ENCODE measurements around the gene IGF2R. TPM values are rescaled to one million over a fixed set of nuclear protein-coding genes. Genes with fewer than 3 reads are reported as not detected.

Gene IGF2R
- total and polyA plus RNA-seq, 8 donors = 11.0 to 54.0 (median 34.7) TPM

DNA sequence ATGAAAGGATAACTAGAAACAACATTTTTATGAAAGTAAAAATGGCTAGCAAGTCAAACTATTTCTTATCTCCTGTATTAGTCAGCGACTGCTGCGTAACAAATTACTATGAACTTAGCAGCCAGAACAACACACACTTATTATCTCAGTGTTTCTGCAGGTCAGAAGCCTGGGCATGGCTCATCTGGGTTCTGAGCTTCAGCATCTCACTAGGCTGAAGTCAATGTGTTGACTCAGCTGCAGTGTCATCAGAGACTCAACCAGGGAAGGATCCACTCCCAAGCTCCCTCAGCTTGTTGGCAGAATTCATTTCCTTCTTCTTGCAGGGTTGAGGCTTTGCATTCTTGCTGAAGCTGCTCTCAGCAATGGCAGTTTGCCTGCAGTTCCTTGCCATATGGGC, 33.2 kb upstream of the IGF2R start:
- no peak for DNase-seq
- intact Hi-C loops (cut with DNase I) = no loop called here
- Histone ChIP-seq H3K27ac (no peak overlapping the region), H3K4me1 (peaks cover 11 to 19% (median 13%) of the 10 kb centered on the region in 3 donors), H3K4me3 (no peak overlapping the region), H3K27me3 (no peaks in the 10 kb centered on the region), H3K9me3 (no peaks in the 10 kb centered on the region), H3K36me3 (no peaks in the 10 kb centered on the region)
- TF ChIP-seq, protein P1, sequence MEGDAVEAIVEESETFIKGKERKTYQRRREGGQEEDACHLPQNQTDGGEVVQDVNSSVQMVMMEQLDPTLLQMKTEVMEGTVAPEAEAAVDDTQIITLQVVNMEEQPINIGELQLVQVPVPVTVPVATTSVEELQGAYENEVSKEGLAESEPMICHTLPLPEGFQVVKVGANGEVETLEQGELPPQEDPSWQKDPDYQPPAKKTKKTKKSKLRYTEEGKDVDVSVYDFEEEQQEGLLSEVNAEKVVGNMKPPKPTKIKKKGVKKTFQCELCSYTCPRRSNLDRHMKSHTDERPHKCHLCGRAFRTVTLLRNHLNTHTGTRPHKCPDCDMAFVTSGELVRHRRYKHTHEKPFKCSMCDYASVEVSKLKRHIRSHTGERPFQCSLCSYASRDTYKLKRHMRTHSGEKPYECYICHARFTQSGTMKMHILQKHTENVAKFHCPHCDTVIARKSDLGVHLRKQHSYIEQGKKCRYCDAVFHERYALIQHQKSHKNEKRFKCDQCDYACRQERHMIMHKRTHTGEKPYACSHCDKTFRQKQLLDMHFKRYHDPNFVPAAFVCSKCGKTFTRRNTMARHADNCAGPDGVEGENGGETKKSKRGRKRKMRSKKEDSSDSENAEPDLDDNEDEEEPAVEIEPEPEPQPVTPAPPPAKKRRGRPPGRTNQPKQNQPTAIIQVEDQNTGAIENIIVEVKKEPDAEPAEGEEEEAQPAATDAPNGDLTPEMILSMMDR (IDR thresholded peaks at IDR 0.05) = no peak
- 94 to 97% methylated on average over 2 of the region's 2 CpGs for WGBS, 2 donors
- no peak for FAIRE-seq
- ATAC-seq = no peak

DNA sequence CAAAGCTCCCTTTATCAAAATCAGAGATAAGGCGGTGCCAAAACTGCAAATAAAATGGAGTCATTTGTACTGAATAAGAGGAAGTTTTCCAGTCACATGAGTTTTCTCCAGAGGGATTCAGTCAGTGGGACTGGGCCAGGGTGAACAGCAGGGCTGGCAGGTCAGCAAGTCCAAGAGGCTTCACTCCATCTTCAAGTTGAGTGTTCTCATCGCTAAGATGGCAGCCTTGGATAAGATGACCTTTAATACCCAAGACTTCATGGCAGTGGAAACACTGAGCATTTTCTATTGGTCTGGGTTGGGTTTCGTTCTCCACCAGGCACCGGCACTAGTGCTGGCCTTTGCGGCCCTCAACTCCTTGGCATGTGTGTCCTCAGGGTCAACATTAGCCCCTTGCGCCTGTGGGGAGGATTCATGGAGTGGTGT, 29.3 kb upstream of the IGF2R start:
- Histone ChIP-seq H3K4me1 (peaks cover 11 to 16% (median 13%) of the 10 kb centered on the region in 3 donors), H3K27me3 (no peaks in the 10 kb centered on the region), H3K9me3 (no peaks in the 10 kb centered on the region), H3K27ac (peak overlapping the region in 3 of 4 donors; percentile 41 to 77 (median 71)), H3K4me3 (no peak overlapping the region), H3K36me3 (no peaks in the 10 kb centered on the region)
- TF ChIP-seq, protein P1 (IDR thresholded peaks at IDR 0.05) = no peak
- FAIRE-seq (no peak), ATAC-seq (peak; percentile 81 to 87 (median 83)), DNase-seq (peak in 4 of 6 donors; percentile 39 to 53 (median 42))
- 19 to 21% methylated on average over 6 of the region's 6 CpGs for WGBS, 2 donors
- intact Hi-C loops (cut with DNase I) = loop anchor here in 1 of 3 donors (10.0 kb wide), 1 partner anchor 75 kb away; no protein-coding TSS in a partner anchor

DNA sequence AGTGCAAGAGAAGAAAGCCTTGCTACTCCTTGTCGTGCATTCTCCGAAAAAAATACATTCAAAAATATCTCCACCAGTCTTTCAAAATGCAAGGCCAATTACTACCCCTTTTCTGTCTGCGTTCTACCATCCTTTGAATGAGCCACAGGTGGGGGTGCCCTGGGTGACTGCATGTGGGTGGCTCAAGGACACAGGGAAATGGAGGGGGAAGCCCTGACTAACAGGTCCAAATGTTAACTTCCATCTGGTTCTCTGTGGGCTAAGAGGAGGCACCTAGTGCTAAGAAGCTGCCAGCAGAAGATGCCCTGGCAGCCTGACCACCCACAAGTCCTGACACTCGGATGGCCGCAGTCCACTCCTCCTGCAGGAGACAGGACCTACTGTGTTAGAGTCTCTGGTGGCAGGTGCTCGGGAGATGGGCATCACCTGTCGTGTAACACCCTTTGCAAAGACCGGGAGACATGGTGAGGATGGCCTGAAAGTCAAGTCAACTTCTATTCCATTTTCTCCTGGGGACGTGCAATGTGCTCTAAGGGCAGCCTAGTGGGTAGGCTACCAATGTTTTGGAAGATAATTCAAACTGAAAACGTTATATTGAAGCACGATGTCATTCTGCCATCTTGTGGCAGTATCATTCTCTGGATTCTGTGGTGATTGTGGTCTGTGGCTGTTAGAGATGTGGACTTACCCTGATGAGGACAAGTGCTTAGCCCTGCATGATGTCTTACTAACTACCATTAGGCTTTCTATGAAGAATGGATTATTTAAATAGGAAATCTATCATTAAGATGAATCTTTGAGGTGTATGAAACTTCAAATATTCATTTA, 27.4 kb upstream of the IGF2R start:
- Histone ChIP-seq H3K27me3 (no peaks in the 10 kb centered on the region), H3K4me3 (no peak overlapping the region), H3K27ac (no peak overlapping the region), H3K4me1 (peaks cover 11 to 13% (median 12%) of the 10 kb centered on the region in 3 donors), H3K9me3 (no peaks in the 10 kb centered on the region), H3K36me3 (no peaks in the 10 kb centered on the region)
- DNase-seq (no peak), FAIRE-seq (no peak), ATAC-seq (peak in 3 of 4 donors; percentile 27 to 57 (median 56))
- TF ChIP-seq, protein P1 (IDR thresholded peaks at IDR 0.05) = peak in 2 of 4 donors; percentile 13 to 16
- 73 to 74% methylated on average over 11 of the region's 11 CpGs for WGBS, 2 donors
- intact Hi-C loops (cut with DNase I) = loop anchor here in 1 of 3 donors (10.0 kb wide), 1 partner anchor 77 kb away; no protein-coding TSS in a partner anchor

DNA sequence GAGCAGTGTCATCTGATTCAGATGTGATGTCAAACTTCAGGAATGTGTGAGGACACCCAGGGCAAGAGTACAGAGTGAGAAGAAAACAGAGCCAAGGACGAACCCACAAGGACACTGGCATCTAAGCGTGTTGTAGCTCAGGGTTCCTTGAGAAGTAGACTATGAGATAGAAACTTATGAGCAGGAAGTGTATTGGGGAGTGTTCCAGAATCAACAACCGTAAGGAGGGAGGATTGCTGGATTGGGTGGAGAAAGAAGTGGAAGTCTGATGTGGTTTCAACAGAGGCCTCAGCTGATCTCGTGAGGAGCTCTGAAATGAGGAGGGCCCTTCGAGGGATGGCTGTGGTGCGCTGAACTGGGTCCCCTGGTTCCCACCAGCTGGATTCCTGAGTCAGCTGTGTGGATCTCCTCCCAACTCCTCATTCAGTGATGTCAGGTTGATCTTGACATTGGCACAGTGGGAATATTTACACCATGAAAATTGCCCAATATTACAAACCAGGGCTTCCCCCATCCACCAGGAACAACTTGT, 25.7 kb upstream of the IGF2R start:
- ATAC-seq = peak in 2 of 4 donors; percentile 21 to 32
- TF ChIP-seq, protein P1 (IDR thresholded peaks at IDR 0.05) = no peak
- Histone ChIP-seq H3K27me3 (no peaks in the 10 kb centered on the region), H3K4me1 (peaks cover 11 to 13% (median 12%) of the 10 kb centered on the region in 3 donors), H3K36me3 (no peaks in the 10 kb centered on the region), H3K4me3 (no peak overlapping the region), H3K27ac (no peak overlapping the region), H3K9me3 (no peaks in the 10 kb centered on the region)
- intact Hi-C loops (cut with DNase I) = loop anchor here in 1 of 3 donors (10.0 kb wide), 1 partner anchor 78 kb away; no protein-coding TSS in a partner anchor
- FAIRE-seq = no peak
- DNase-seq = no peak
- 73 to 82% methylated on average over 6 of the region's 6 CpGs for WGBS, 2 donors
